PC-9 (cell line): ENCODE data around the gene TRPT1. TPM values are rescaled to one million over a fixed set of nuclear protein-coding genes. Genes with fewer than 3 reads are reported as not detected.

Experiments
- BruUV-seq: library from RNA; stranded (reverse); fragments of 400-500 nt; replicated peaks from 2 replicates; lab custom pipeline; 2021; lab: Mats Ljungman, UMichigan
- CTCF ChIA-PET: fragments of 300-600 bp; sonication (Branson Sonifier 250); formaldehyde crosslinking; loops from one replicate; lab custom pipeline; 2022; ENCODE audit warnings: antibody characterized with exemption; lab: Charles Lee
- POLR2A ChIA-PET: fragments of 300-600 bp; sonication (Branson Sonifier 250); formaldehyde crosslinking; loops from one replicate; lab custom pipeline; 2022; ENCODE audit warnings: antibody characterized with exemption; ENCODE audit not compliant: unreplicated experiment; lab: Charles Lee
- DNase-seq, 2 experiments: peaks; one replicate each; pipeline versions ENCODE4 v3.0.0 to v3.0.0-alpha.2; 2015 to 2022; ENCODE audit warnings: mixed read lengths in 1 of 2
- H2AFZ ChIP-seq: fragments of 200-600 bp; sonication (generic); 2 replicates; pipeline ENCODE4 v1.8.1; 2017; ENCODE audit warnings: antibody characterized with exemption
- H3F3A ChIP-seq: fragments of 200-600 bp; sonication (generic); 2 replicates; pipeline ENCODE4 v1.8.1; 2017; ENCODE audit warnings: antibody characterized with exemption, mild to moderate bottlenecking, low read depth; ENCODE audit not compliant: insufficient read depth
- H3K27ac ChIP-seq: fragments of 200-600 bp; sonication (generic); 2 replicates; pipeline ENCODE4 v1.6.1; 2016; ENCODE audit warnings: mixed run types
- H3K27me3 ChIP-seq: fragments of 200-600 bp; sonication (generic); 2 replicates; pipeline ENCODE4 v1.6.1; 2016; ENCODE audit warnings: low read depth, mixed run types; ENCODE audit not compliant: insufficient read depth
- H3K36me3 ChIP-seq: fragments of 200-600 bp; sonication (generic); 2 replicates; pipeline ENCODE4 v1.6.1; 2016; ENCODE audit warnings: low read depth, mixed run types
- H3K4me1 ChIP-seq: fragments of 200-600 bp; sonication (generic); replicated peaks from 2 replicates; pipeline ENCODE4 v1.6.1; 2016; ENCODE audit warnings: mixed run types; ENCODE audit not compliant: insufficient read depth
- H3K4me2 ChIP-seq: fragments of 200-600 bp; sonication (generic); 2 replicates; pipeline ENCODE4 v1.6.1; 2017; ENCODE audit warnings: mixed run types
- H3K4me3 ChIP-seq: fragments of 200-600 bp; sonication (generic); 2 replicates; pipeline ENCODE4 v1.6.1; 2016; ENCODE audit warnings: mixed run types
- H3K79me2 ChIP-seq: fragments of 200-600 bp; sonication (generic); 2 replicates; pipeline ENCODE4 v1.6.1; 2017; ENCODE audit warnings: low read depth, mixed run types
- H3K9me2 ChIP-seq: fragments of 200-600 bp; sonication (generic); 2 replicates; pipeline ENCODE4 v1.8.1; 2017; ENCODE audit warnings: mild to moderate bottlenecking; ENCODE audit not compliant: insufficient read depth
- H3K9me3 ChIP-seq: fragments of 200-600 bp; sonication (generic); 2 replicates; pipeline ENCODE4 v1.8.1; 2016; ENCODE audit warnings: low read depth; ENCODE audit not compliant: insufficient read depth
- H4K20me1 ChIP-seq: fragments of 200-600 bp; sonication (generic); 2 replicates; pipeline ENCODE4 v1.8.1; 2017; ENCODE audit not compliant: insufficient read depth
- EZH2 ChIP-seq: fragments of 200-600 bp; sonication (generic); IDR thresholded peaks from 2 replicates; pipeline ENCODE4 v1.8.0; 2017; ENCODE audit warnings: antibody characterized with exemption, low read depth
- intact Hi-C: fragments of 100-400 bp; cut with micrococcal nuclease; formaldehyde crosslinking; loops from one replicate; pipeline ENCODE4 v1.10.0; 2022; ENCODE audit not compliant: unreplicated experiment
- total RNA-seq: library from RNA; stranded (reverse); gene quantifications from 2 replicates; pipeline ENCODE4 v1.2.3, GENCODE V29; 2021
- TF ChIP-seq, protein P1 (sequence below): fragments of 200-600 bp; sonication (generic); conservative IDR thresholded peaks from 2 replicates; pipeline ENCODE4 v1.6.1; 2017; ENCODE audit warnings: mixed run types, antibody characterized with exemption, mild to moderate bottlenecking, moderate library complexity

The TRPT1 gene
- total RNA-seq, 1 experiment from 2014 or later: 55.2 TPM

DNA sequence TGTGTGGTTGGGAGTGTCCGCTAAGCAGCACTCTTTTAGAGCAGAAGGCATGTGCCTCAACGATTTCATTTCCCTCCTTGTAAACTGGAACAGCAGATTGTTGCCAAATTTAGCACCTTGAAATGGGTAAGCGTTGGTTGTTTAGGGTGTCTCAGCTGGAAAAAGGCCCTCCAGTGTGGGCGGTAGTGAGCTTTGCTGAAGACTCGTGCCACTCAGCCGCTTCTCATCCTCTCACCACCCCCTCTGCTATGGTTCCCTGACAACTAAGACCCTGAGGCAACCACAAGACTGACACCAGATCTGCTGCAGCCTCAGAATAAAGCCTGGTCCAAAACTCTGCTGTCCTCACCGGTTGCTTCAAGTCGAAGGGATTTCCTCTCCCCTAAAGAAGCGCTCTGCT, 29.4 kb downstream of the TRPT1 start:
- Histone ChIP-seq H4K20me1 (peaks cover 25% of the 10 kb centered on the region), H3K27me3 (no peaks in the 10 kb centered on the region), H3F3A (peaks cover 84% of the 10 kb centered on the region), H3K4me3 (no peak overlapping the region), H3K9me3 (no peaks in the 10 kb centered on the region), H3K4me2 (no peak overlapping the region), H3K9me2 (no peaks in the 10 kb centered on the region), H3K36me3 (peaks cover 67% of the 10 kb centered on the region), H2AFZ (no peak overlapping the region), H3K27ac (no peak overlapping the region), H3K4me1 (no peaks in the 10 kb centered on the region), H3K79me2 (peaks cover 24% of the 10 kb centered on the region)
- POLR2A ChIA-PET: no interaction called here
- CTCF ChIA-PET: no interaction called here
- BruUV-seq: no TSS peak
- TF ChIP-seq EZH2: no peak
- TF ChIP-seq, protein P1, sequence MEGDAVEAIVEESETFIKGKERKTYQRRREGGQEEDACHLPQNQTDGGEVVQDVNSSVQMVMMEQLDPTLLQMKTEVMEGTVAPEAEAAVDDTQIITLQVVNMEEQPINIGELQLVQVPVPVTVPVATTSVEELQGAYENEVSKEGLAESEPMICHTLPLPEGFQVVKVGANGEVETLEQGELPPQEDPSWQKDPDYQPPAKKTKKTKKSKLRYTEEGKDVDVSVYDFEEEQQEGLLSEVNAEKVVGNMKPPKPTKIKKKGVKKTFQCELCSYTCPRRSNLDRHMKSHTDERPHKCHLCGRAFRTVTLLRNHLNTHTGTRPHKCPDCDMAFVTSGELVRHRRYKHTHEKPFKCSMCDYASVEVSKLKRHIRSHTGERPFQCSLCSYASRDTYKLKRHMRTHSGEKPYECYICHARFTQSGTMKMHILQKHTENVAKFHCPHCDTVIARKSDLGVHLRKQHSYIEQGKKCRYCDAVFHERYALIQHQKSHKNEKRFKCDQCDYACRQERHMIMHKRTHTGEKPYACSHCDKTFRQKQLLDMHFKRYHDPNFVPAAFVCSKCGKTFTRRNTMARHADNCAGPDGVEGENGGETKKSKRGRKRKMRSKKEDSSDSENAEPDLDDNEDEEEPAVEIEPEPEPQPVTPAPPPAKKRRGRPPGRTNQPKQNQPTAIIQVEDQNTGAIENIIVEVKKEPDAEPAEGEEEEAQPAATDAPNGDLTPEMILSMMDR: no peak
- DNase-seq: no peak
- intact Hi-C loops: no loop called here

DNA sequence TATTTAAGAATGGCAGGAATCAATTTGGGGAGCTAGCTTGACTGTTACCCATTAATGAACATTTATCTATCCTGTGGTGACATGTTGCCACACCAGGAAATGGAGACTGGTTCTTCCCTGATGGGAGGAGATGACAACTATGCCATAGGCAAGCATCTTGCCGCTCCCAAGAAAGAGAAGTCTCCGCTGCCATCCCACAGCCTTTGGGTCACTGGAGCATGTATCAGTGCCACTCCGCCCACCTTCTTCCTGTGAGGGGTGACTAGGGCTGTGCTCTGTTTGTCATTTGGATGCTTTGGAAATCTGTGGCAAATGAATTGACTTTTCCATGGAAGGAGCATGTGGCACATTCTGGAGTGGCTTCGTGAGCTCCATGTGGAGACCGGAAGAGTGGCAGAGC, 33.6 kb downstream of the TRPT1 start:
- H3F3A ChIP-seq: peaks cover 68% of the 10 kb centered on the region
- H3K4me2 ChIP-seq: no peak overlapping the region
- peaks cover 59% of the 10 kb centered on the region for H3K36me3 ChIP-seq
- H4K20me1 ChIP-seq: peaks cover 8% of the 10 kb centered on the region
- no peaks in the 10 kb centered on the region for H3K4me1 ChIP-seq
- no peak for TF ChIP-seq EZH2
- H3K9me2 ChIP-seq: no peaks in the 10 kb centered on the region
- ChIA-PET POLR2A (no interaction called here), CTCF (no interaction called here)
- H3K79me2 ChIP-seq: peaks cover 21% of the 10 kb centered on the region
- no peak overlapping the region for H3K4me3 ChIP-seq
- no peak overlapping the region for H3K27ac ChIP-seq
- H2AFZ ChIP-seq: no peak overlapping the region
- H3K27me3 ChIP-seq: no peaks in the 10 kb centered on the region
- intact Hi-C loops: no loop called here
- no TSS peak for BruUV-seq
- H3K9me3 ChIP-seq: no peaks in the 10 kb centered on the region
- DNase-seq: no peak

DNA sequence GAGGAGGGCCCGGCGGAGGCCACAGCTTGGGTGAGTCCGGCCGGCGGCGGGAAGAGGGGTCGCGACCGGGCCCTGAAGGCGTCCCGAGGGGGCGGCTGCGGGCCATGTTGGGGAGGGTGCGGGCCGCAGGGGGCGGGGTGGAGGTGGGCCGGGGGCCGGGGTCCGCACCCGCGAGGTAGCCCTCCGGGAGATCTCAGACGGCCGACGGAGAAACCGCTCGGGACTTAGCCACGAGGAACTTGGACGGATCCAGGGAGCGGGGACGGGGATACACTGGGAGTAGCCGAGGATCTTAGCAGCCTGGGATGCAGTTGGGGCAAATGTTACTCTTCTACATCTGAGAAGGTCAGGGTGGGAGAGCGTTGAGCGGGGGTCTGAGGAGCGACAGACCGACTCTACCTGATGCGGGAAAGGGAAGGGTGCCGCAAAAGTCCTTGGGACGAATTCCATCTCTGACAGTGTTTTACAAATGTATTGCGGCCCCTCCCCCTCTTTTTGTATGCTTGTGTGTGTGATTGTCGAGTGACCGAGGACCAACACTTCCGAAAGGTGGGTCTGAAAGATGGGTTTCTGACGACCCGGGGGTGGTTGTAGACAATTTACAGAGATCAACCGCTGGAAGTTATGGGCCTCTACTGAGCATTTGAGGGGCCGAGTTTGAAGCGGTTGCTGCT, 39.4 kb downstream of the TRPT1 start:
- H3K4me2 ChIP-seq: no peak overlapping the region
- BruUV-seq: no TSS peak
- intact Hi-C loops: loop anchor here (5.0 kb wide), 1 partner anchor 46 kb away; the partner anchor contains the start of genes DNAJC4 and VEGFB
- no peaks in the 10 kb centered on the region for H3K9me2 ChIP-seq
- H3K27me3 ChIP-seq: no peaks in the 10 kb centered on the region
- no peaks in the 10 kb centered on the region; the same call in 1 of the 2 replicates for H4K20me1 ChIP-seq
- peaks cover 28% of the 10 kb centered on the region for H3K79me2 ChIP-seq
- H3F3A ChIP-seq: peaks cover 45% of the 10 kb centered on the region; the same call in 1 of the 2 replicates
- TF ChIP-seq EZH2: no peak
- TF ChIP-seq, protein P1: 0 out of 2 replicates have a peak, but pooled peaks have one; percentile 0
- ChIA-PET POLR2A (interaction anchor here (0.6 kb wide), 2 partner anchors 345 to 1284 kb away, joined by 3 to 5 read pairs; no protein-coding TSS in a partner anchor), CTCF (interaction anchor here (0.6 to 0.8 kb wide), 5 partner anchors 95 to 302 kb away, joined by 3 to 4 read pairs (median 3); partner anchors contain the start of gene CATSPERZ)
- no peak overlapping the region for H3K27ac ChIP-seq
- H3K9me3 ChIP-seq: no peaks in the 10 kb centered on the region
- peaks cover 12% of the 10 kb centered on the region; the same call in 1 of the 2 replicates for H3K36me3 ChIP-seq
- H2AFZ ChIP-seq: no peak overlapping the region
- peaks cover 21% of the 10 kb centered on the region for H3K4me1 ChIP-seq
- no peak overlapping the region for H3K4me3 ChIP-seq
- no peak for DNase-seq
